Activated naive CD8-positive, alpha-beta T cell (primary cell): Measurements from ENCODE around the gene CCDC40.

Experiments
- H3K27ac Mint-ChIP-seq: one replicate; pipeline ENCODE4 v1.8.0; 2021; ENCODE audit warnings: mixed read lengths
- H3K27me3 Mint-ChIP-seq: one replicate; pipeline ENCODE4 v1.8.0; 2021; ENCODE audit warnings: mixed read lengths
- H3K36me3 Mint-ChIP-seq: one replicate; pipeline ENCODE4 v1.8.0; 2021; ENCODE audit warnings: mixed read lengths
- H3K4me1 Mint-ChIP-seq: one replicate; pipeline ENCODE4 v1.8.0; 2021; ENCODE audit warnings: low read depth, mixed read lengths
- H3K4me3 Mint-ChIP-seq: one replicate; pipeline ENCODE4 v1.8.0; 2021; ENCODE audit warnings: mild to moderate bottlenecking, mixed read lengths
- H3K9me3 Mint-ChIP-seq: one replicate; pipeline ENCODE4 v1.8.0; 2021; ENCODE audit warnings: low read depth, mixed read lengths

CCDC40 gene

GRCh38 chr17:80110927-80111701, 74.7 kb downstream of the CCDC40 start:
- Mint-ChIP-seq H3K27me3 (no peaks in the 10 kb centered on the region), H3K36me3 (no peaks in the 10 kb centered on the region), H3K4me3 (no peak overlapping the region), H3K4me1 (no peaks in the 10 kb centered on the region), H3K27ac (no peak overlapping the region), H3K9me3 (peaks cover 7% of the 10 kb centered on the region)

GRCh38 chr17:80111702-80112470, 75.4 kb downstream of the CCDC40 start:
- peaks cover 7% of the 10 kb centered on the region for H3K9me3 Mint-ChIP-seq
- H3K4me3 Mint-ChIP-seq: no peak overlapping the region
- H3K4me1 Mint-ChIP-seq: no peaks in the 10 kb centered on the region
- no peaks in the 10 kb centered on the region for H3K27me3 Mint-ChIP-seq
- no peak overlapping the region for H3K27ac Mint-ChIP-seq
- H3K36me3 Mint-ChIP-seq: no peaks in the 10 kb centered on the region

- Mint-ChIP-seq H3K27ac (no peak overlapping the region), H3K36me3 (no peaks in the 10 kb centered on the region), H3K4me3 (no peak overlapping the region), H3K27me3 (no peaks in the 10 kb centered on the region), H3K4me1 (no peaks in the 10 kb centered on the region), H3K9me3 (peaks cover 7% of the 10 kb centered on the region)
Measured at GRCh38 chr17:80112471-80113032, 76.1 kb downstream of the CCDC40 start.

- Mint-ChIP-seq H3K27ac (no peak overlapping the region), H3K36me3 (no peaks in the 10 kb centered on the region), H3K4me3 (no peak overlapping the region), H3K9me3 (peaks cover 7% of the 10 kb centered on the region), H3K4me1 (no peaks in the 10 kb centered on the region), H3K27me3 (no peaks in the 10 kb centered on the region)
Measured at GRCh38 chr17:80113033-80113484, 76.6 kb downstream of the CCDC40 start.

GRCh38 chr17:80114758-80115157, 78.3 kb downstream of the CCDC40 start:
- Mint-ChIP-seq H3K36me3 (no peaks in the 10 kb centered on the region), H3K9me3 (peaks cover 7% of the 10 kb centered on the region), H3K4me1 (no peaks in the 10 kb centered on the region), H3K27ac (no peak overlapping the region), H3K4me3 (no peak overlapping the region), H3K27me3 (no peaks in the 10 kb centered on the region)

GRCh38 chr17:80115159-80115558, 78.7 kb downstream of the CCDC40 start:
- Mint-ChIP-seq H3K36me3 (no peaks in the 10 kb centered on the region), H3K27ac (no peak overlapping the region), H3K4me1 (no peaks in the 10 kb centered on the region), H3K9me3 (peaks cover 7% of the 10 kb centered on the region), H3K27me3 (no peaks in the 10 kb centered on the region), H3K4me3 (no peak overlapping the region)

- Mint-ChIP-seq H3K4me3 (no peak overlapping the region), H3K9me3 (peaks cover 7% of the 10 kb centered on the region)
Measured at GRCh38 chr17:80116276-80116920, 80.0 kb downstream of the CCDC40 start.

GRCh38 chr17:80116921-80117380, 80.5 kb downstream of the CCDC40 start:
- no peak overlapping the region for H3K4me3 Mint-ChIP-seq
- no peaks in the 10 kb centered on the region for H3K36me3 Mint-ChIP-seq
- H3K27me3 Mint-ChIP-seq: no peaks in the 10 kb centered on the region
- no peak overlapping the region for H3K27ac Mint-ChIP-seq
- no peaks in the 10 kb centered on the region for H3K4me1 Mint-ChIP-seq
- peaks cover 7% of the 10 kb centered on the region for H3K9me3 Mint-ChIP-seq

More at GRCh38 chr17:80116276-80116920, 80.0 kb downstream of the CCDC40 start:
- Mint-ChIP-seq H3K27ac (no peak overlapping the region), H3K27me3 (no peaks in the 10 kb centered on the region), H3K4me1 (no peaks in the 10 kb centered on the region), H3K36me3 (no peaks in the 10 kb centered on the region)

GRCh38 chr17:80117491-80118401, 81.3 kb downstream of the CCDC40 start:
- Mint-ChIP-seq H3K4me3 (no peak overlapping the region), H3K4me1 (no peaks in the 10 kb centered on the region), H3K9me3 (peaks cover 7% of the 10 kb centered on the region), H3K27ac (no peak overlapping the region), H3K36me3 (no peaks in the 10 kb centered on the region), H3K27me3 (no peaks in the 10 kb centered on the region)

- H3K4me3 Mint-ChIP-seq: no peak overlapping the region
- H3K27ac Mint-ChIP-seq: no peak overlapping the region
- no peaks in the 10 kb centered on the region for H3K4me1 Mint-ChIP-seq
- no peaks in the 10 kb centered on the region for H3K36me3 Mint-ChIP-seq
- no peaks in the 10 kb centered on the region for H3K27me3 Mint-ChIP-seq
- peaks cover 7% of the 10 kb centered on the region for H3K9me3 Mint-ChIP-seq
Measured at GRCh38 chr17:80118601-80119270, 82.3 kb downstream of the CCDC40 start.

- Mint-ChIP-seq H3K27me3 (no peaks in the 10 kb centered on the region), H3K4me3 (no peak overlapping the region), H3K36me3 (no peaks in the 10 kb centered on the region), H3K4me1 (no peaks in the 10 kb centered on the region), H3K27ac (no peak overlapping the region), H3K9me3 (peaks cover 7% of the 10 kb centered on the region)
Measured at GRCh38 chr17:80119271-80119791, 82.9 kb downstream of the CCDC40 start.

GRCh38 chr17:80119839-80120238, 83.4 kb downstream of the CCDC40 start:
- H3K27ac Mint-ChIP-seq: no peak overlapping the region
- no peaks in the 10 kb centered on the region for H3K36me3 Mint-ChIP-seq
- no peaks in the 10 kb centered on the region for H3K4me1 Mint-ChIP-seq
- H3K9me3 Mint-ChIP-seq: peaks cover 5% of the 10 kb centered on the region
- no peaks in the 10 kb centered on the region for H3K27me3 Mint-ChIP-seq
- H3K4me3 Mint-ChIP-seq: no peak overlapping the region

- H3K36me3 Mint-ChIP-seq: no peaks in the 10 kb centered on the region
- no peak overlapping the region for H3K27ac Mint-ChIP-seq
- no peak overlapping the region for H3K4me3 Mint-ChIP-seq
Measured at GRCh38 chr17:80122026-80122575, 85.7 kb downstream of the CCDC40 start.

More at GRCh38 chr17:80122026-80122575, 85.7 kb downstream of the CCDC40 start:
- H3K27me3 Mint-ChIP-seq: peaks cover 8% of the 10 kb centered on the region
- no peaks in the 10 kb centered on the region for H3K9me3 Mint-ChIP-seq
- no peaks in the 10 kb centered on the region for H3K4me1 Mint-ChIP-seq
